ENCODE data around the gene OR12D1. TPM values are rescaled to one million over a fixed set of nuclear protein-coding genes. Genes with fewer than 3 reads are reported as not detected.
A peak's percentile ranks its signal among the peaks of the same experiment; 100 is the strongest.
"Not testable (repeated sequence)": the region's sequence is repeated elsewhere in the genome, so short reads cannot be mapped to it uniquely, and the experiment has no call there.

OR12D1 gene
- not detected for polyA plus RNA-seq (ENCODE audit: insufficient read depth in 1 of 5, insufficient read length in 5 of 5, low replicate concordance in 1 of 5)
- long read RNA-seq, donor 1 = 0 reads
- long read RNA-seq, donor 2 = 0 reads
- long read RNA-seq, donor 3 = 0 reads
- long read RNA-seq, donor 4 = 0 reads
- long read RNA-seq, donor 5 = 0 reads
- long read RNA-seq, donor 6 = 0 reads
- long read RNA-seq, donor 7 = 0 reads
- long read RNA-seq, donor 8 = 0 reads

DNA sequence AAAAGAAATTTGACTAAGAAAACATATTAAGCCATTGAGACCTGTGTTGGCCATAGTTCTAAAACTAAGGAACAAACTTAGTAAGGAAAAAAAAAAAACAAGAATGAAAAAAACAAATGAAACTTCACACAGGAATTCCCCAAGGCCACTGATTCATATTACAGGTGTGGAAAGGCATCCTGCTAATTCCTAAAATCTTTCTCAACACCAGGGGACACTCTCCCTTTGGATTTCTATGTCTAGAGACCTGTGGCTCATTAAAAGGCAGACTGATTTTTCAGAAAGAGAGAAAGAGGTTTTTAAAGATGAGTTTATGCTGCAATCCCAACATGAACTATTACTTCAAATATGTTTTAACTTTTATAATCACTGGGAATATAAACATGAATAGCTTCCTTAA lies at the start of gene OR12D1:
TSS of gene OR12D1 (plus strand) at position 341 of the 400 bp plus-strand sequence.
- no peak for DNase-seq

DNA sequence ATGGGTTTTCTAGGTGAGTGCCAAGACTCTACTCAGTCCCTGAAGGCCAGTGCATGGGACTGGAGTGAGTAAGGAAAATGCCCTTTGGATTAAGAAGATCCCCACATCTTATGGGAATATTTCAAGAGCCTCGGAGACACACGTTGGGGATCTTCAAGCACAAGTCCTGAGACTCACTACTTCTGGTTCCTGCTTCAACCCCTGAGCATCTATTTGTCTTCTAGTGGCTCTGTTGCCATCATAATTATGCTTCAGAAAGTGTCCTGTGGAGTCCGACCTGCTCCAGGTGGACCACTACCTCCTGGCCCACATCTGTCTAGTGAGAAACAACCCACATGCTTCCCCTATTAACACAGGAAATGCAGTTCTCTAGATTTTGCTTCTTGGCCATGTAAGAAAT lies 46.0 kb upstream of the OR12D1 start, which contains the start of gene OR5V1:
TSS of gene OR5V1 (minus strand) at position 101 of the 400 bp plus-strand sequence. CDS start 12,670 bp downstream, outside the sequence.
- no peak for DNase-seq

GRCh38 chr6:29375191-29375590 lies 39.5 kb upstream of the OR12D1 start, which contains the start of gene OR12D3:
TSS of gene OR12D3 (minus strand) at chr6:29375291. CDS start at chr6:29375287, 4 bp downstream.
- no peak for DNase-seq

- DNase-seq = peak in 1 of 2 donors; percentile 0
Measured at GRCh38 chr6:29376003-29376402, 38.7 kb upstream of the OR12D1 start.

GRCh38 chr6:29388533-29388932 lies 26.2 kb upstream of the OR12D1 start:
- DNase-seq = no peak

GRCh38 chr6:29395331-29395730 lies 19.4 kb upstream of the OR12D1 start, which contains the start of gene OR12D2:
TSS of gene OR12D2 (plus strand) at chr6:29395631. CDS start at chr6:29396700, 1,069 bp downstream.
- DNase-seq = no peak

DNA sequence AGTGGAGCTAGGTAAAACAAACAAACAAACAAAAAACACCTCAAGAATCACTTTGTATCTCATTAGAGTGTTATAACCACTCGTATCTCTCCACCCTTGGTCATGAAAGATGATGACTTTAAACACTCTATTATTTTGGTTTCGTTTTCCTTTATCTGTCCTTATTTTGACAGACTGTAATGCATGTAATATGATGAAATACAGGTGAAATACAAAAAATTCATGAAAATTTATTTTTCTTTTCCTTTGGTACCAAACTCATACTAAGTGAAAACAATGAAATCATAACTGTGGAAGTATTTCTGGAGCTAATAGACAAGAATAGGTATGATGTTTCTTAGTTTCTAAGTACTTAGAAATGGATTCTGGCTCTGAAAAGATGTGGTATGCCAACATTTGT lies 15.2 kb upstream of the OR12D1 start:
- no peak for DNase-seq

DNA sequence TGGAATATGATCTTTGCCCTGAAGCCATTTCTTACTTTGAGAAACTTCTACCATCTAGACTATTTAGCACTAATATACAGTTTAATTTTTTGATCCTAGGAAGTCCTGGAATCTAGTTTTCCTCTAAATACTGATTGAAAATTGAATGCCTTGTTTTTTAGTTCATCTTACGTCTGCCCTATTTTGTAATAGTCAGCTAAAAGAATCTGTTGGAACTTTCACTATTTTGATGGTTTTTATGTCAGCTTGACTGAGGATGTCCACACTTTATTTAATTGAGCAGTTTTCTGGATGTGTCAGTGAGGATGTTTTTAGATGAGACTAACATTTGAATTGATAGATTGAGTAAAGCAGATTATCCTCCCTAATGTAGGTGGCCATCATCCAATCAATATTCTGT lies 10.9 kb upstream of the OR12D1 start:
- DNase-seq = no peak

DNA sequence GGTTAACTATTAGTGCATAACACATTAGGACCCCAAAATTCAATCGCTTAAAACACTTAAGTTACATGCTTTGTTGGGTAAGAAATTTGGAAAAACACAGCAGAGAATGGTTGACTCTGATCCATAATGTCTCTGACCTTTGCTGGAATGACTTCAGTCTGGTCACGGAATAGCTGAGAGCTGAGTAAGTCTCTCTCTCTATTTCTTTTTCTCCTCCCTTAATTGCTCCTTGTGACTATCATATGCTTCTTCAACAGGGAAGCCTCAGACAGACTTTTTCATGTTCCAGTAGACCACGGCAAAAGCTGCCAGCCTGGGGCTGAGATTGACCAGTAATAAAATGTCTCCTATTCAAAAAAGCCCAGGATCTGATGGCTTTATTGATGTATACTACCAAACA lies 4.8 kb downstream of the OR12D1 start:
- no peak for DNase-seq

DNA sequence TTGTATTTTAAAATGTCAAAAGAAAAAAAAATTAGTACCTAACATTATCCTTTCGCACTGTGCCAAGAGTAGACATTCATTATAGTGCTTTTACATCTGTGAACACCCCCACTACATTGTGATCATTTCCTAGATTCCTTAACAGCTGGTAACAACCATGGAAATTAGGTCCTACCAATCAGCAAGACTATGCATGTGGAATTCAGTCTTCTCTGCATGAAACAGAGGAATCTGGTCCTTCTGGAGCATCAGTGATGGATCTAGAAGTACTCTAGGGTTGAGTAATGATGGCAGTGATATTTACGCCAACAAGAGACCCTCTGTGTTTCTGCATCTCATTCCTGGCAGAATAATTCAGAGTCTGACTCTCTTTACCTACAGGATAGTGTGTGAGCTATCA lies 9.4 kb downstream of the OR12D1 start:
- no peak for DNase-seq

DNA sequence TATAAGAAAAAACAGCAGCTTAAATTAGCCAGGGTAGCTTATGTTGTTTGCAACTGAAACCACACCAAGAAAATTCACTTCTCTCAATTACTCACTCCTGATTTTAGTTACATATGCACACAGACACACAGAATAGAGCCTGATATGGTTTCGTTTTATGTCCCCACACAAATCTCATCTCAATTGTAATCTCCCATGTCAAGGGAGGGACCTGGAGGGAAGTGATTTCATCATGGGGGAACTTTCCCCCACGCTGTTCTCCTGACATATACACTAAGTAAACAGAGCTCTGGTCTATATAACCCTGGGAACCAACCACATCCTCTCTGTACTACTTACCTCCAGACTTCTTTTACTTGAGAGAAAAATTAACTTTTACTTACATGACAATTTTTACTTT lies 9.8 kb downstream of the OR12D1 start:
- DNase-seq = no peak

DNA sequence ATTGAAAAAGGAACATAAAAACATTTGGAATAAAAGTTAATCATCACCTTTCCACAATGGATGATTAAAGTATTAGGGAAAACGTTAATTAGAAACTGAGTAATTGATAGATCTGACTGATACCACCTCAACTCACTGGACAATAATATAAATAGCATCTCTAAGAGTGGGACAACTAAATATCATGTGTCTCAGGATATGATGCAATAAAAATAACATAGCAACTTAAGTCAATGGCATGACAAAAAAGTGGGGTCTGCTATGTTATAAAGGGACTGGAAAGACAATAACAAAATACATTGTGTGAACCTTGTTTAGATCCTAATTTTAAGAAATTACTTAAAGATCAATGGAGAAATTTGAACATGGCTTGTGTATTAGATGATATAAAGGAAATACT lies 10.3 kb downstream of the OR12D1 start:
- DNase-seq = no peak

GRCh38 chr6:29426654-29427053 lies 11.9 kb downstream of the OR12D1 start:
- DNase-seq = no peak

- DNase-seq = not testable (repeated sequence)
Measured at GRCh38 chr6:29436730-29437129, 22.0 kb downstream of the OR12D1 start.

GRCh38 chr6:29439006-29439405 lies 24.3 kb downstream of the OR12D1 start, which contains the start of gene OR10C1:
TSS of gene OR10C1 (plus strand) at chr6:29439306. CDS start at chr6:29440016, 710 bp downstream.
- no peak for DNase-seq

DNA sequence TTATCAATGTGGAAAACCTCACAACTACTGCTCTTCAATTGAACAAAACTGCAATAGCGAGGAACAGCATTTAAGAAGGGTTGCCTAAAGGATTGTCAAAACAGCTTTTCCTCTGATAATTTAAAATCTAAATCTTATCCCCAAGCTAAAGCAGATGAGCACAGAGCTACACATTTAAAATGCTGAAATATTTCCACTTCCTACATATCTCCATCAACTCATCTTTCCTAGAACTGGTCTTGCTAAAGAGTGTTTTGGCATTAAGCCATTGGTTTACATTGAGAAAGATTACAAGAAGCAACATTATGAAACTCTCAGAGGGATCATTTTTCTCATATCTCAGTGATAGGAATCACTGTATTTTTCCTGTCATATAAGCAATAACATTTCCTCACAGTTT lies 28.0 kb downstream of the OR12D1 start:
- DNase-seq = peak; percentile 1

DNA sequence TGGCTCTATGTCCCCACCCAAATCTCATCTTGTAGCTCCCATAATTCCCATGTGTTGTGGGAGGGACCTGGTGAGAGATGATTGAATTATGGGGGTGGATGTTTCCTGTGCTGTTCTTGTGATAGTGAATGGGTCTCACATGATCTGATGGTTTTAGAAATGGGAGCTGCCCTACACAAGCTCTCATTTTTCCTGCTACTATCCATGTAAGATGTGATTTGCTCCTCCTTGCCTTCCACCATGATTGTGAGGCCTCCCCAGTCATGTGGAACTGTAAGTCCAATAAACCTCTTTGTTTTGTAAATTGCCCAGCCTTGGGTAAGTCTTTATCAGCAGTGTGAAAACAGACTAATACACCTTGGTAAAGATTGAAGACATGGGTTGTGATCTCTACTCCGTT lies 29.3 kb downstream of the OR12D1 start:
- DNase-seq = not testable (repeated sequence)

- no peak for DNase-seq
Measured at GRCh38 chr6:29447670-29448069, 32.9 kb downstream of the OR12D1 start.

- DNase-seq = no peak
Measured at GRCh38 chr6:29451471-29452193, 36.9 kb downstream of the OR12D1 start.

DNA sequence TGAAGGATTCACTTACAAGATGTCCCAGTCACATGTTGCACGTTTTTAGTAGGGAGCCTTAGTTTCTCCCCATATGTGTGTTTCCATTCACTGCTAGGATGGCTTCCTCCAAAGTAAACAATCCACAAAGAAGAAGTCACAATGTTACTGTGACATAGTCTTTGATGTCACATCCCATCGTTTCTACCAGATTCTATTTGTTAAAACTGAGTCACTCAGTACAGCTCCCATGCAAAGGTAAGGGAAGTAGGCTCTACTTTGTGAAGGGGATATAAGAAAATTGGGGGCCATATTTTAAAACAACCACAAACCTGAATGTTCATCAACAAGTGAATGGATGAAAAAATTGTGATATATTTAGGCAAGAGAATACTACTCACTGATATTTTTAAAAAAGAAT lies 42.2 kb downstream of the OR12D1 start, which contains the start of the genes OR11A1 and OR2H1:
TSS of gene OR11A1 (minus strand) at position 101 of the 400 bp plus-strand sequence. CDS start 29,430 bp downstream, outside the sequence.
TSS of gene OR2H1 (plus strand) at position 185 of the 400 bp plus-strand sequence. CDS start 4,615 bp downstream, outside the sequence.
- DNase-seq = no peak

- no peak for DNase-seq
Measured at GRCh38 chr6:29461021-29461814, 46.5 kb downstream of the OR12D1 start.

DNA sequence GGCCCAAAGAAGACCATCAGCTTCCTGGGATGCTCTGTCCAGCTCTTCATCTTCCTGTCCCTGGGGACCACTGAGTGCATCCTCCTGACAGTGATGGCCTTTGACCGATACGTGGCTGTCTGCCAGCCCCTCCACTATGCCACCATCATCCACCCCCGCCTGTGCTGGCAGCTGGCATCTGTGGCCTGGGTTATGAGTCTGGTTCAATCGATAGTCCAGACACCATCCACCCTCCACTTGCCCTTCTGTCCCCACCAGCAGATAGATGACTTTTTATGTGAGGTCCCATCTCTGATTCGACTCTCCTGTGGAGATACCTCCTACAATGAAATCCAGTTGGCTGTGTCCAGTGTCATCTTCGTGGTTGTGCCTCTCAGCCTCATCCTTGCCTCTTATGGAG lies 47.3 kb downstream of the OR12D1 start:
- no peak for DNase-seq

All from right lung (tissue), 10 donors.